OCI-LY3 (cell line): Measurements from ENCODE around the gene MYH7.

ENCODE experiments used
- EZH2phosphoT487 ChIP-seq: fragments of 200-600 bp; shearing (Covaris generic); IDR thresholded peaks from 2 replicates; pipeline ENCODE4 v1.6.1; 2018; ENCODE audit warnings: antibody characterized with exemption, mixed run types, low read depth
- TF ChIP-seq, protein P1 (sequence below): fragments of 200-600, 300-600 bp; sonication (generic); IDR thresholded peaks from 2 replicates; pipeline ENCODE4 v1.5.1; 2014; ENCODE audit warnings: antibody characterized with exemption, low read length, low read depth

DNA sequence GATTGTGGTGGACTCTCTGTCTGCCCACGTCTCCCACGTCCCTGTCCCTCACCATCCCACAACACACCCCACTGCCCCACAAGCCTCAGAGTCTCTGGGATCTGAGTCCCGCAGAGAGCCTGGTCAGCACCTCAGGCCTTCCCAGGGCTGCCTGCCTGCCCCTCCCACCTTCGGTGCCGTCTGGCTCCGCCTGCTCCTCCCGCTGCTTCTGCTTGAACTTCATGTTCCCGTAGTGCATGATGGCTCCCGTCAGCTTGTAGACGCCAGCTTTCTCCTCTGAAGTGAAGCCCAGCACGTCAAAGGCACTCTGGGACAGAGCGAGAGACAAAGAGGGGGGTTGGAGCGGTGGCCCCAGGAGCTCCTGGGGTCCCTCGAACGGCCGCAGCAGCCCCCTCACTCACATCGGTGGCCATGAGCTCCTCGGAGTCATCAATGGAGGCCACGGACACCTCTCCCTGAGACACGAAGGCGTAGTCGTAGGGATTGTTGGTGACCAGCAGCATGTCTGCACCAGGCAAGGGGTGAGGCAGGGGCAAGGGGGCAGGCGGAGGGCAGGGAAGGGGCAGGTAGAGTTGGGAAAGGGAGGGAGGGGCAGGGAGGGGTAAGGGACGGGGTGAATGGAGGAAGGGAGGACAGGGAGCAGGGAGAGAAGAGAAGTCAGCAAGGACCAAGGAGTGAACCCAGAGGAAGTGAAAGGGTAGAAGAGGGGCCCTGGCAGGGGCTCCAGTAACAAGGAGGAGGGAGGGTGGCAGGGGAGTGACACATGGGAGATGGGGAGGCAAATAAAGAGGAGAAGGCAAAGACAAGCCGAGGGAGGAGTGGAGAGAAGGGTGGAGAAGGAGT is 32.9 kb downstream of the MYH7 start:
- TF ChIP-seq, protein P1, sequence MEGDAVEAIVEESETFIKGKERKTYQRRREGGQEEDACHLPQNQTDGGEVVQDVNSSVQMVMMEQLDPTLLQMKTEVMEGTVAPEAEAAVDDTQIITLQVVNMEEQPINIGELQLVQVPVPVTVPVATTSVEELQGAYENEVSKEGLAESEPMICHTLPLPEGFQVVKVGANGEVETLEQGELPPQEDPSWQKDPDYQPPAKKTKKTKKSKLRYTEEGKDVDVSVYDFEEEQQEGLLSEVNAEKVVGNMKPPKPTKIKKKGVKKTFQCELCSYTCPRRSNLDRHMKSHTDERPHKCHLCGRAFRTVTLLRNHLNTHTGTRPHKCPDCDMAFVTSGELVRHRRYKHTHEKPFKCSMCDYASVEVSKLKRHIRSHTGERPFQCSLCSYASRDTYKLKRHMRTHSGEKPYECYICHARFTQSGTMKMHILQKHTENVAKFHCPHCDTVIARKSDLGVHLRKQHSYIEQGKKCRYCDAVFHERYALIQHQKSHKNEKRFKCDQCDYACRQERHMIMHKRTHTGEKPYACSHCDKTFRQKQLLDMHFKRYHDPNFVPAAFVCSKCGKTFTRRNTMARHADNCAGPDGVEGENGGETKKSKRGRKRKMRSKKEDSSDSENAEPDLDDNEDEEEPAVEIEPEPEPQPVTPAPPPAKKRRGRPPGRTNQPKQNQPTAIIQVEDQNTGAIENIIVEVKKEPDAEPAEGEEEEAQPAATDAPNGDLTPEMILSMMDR = no peak
- no peak for TF ChIP-seq EZH2phosphoT487
